CD14-positive monocyte (primary cell): Measurements from ENCODE around the gene ITFG2. TPM values are rescaled to one million over a fixed set of nuclear protein-coding genes. Genes with fewer than 3 reads are reported as not detected.
A peak's percentile ranks its signal among the peaks of the same experiment; 100 is the strongest.

Experiments
- DNase-seq, 3 donors: peaks; one replicate each; pipeline ENCODE4 v3.0.0-alpha.2; 2011 to 2022
- H2AFZ ChIP-seq: 2 replicates; pipeline ENCODE4 v1.6.0; 2012; ENCODE audit warnings: mild to moderate bottlenecking, low read depth, low read length, inconsistent platforms; ENCODE audit not compliant: insufficient read depth, poor library complexity, severe bottlenecking
- H3K27ac ChIP-seq, 2 donors: 1 replicate in 1 of 2; 2 replicates in 1 of 2; pipeline ENCODE4 v1.5.1; 2012 to 2013; ENCODE audit warnings: low read length in 2 of 2, control low read depth in 1 of 2, inconsistent platforms in 1 of 2, low read depth in 1 of 2, mild to moderate bottlenecking in 1 of 2
- H3K27me3 ChIP-seq, 2 donors: one replicate each; pipeline versions ENCODE4 v1.6.0 to v1.6.1; 2011 to 2013; ENCODE audit warnings: low read length in 2 of 2; ENCODE audit not compliant: control insufficient read depth in 2 of 2, insufficient read depth in 2 of 2
- H3K36me3 ChIP-seq, 2 donors: replicated peaks in 1 of 2; 1 replicate in 1 of 2; 2 replicates in 1 of 2; pipeline versions ENCODE4 v1.5.1 to v1.6.1; 2012 to 2013; ENCODE audit warnings: low read length in 2 of 2, control low read depth in 1 of 2, inconsistent platforms in 1 of 2, mild to moderate bottlenecking in 1 of 2; ENCODE audit not compliant: insufficient read depth in 2 of 2, control insufficient read depth in 1 of 2
- H3K4me1 ChIP-seq, 2 donors: 1 replicate in 1 of 2; 2 replicates in 1 of 2; pipeline versions ENCODE4 v1.5.1 to v1.6.1; 2012 to 2013; ENCODE audit warnings: low read length in 2 of 2, control low read depth in 1 of 2, inconsistent platforms in 1 of 2, mild to moderate bottlenecking in 1 of 2, moderate library complexity in 1 of 2; ENCODE audit not compliant: insufficient read depth in 2 of 2, control insufficient read depth in 1 of 2
- H3K4me2 ChIP-seq: replicated peaks from 2 replicates; pipeline ENCODE3; 2012; ENCODE audit warnings: low read length, moderate library complexity, mild to moderate bottlenecking; ENCODE audit not compliant: poor library complexity, severe bottlenecking; ENCODE audit errors: extremely low read depth
- H3K4me3 ChIP-seq, 3 experiments: fragments of 200-600 bp in 1 of 3; sonication (generic) in 1 of 3; replicated peaks in 1 of 3; 1 replicate in 2 of 3; 2 replicates in 1 of 3; pipeline ENCODE4 v1.5.1; 2011 to 2013; ENCODE audit warnings: low read length in 3 of 3, mild to moderate bottlenecking in 3 of 3, control low read depth in 2 of 3, low read depth in 2 of 3, inconsistent platforms in 1 of 3, moderate library complexity in 1 of 3
- H3K79me2 ChIP-seq: 2 replicates; pipeline ENCODE4 v1.6.0; 2012; ENCODE audit warnings: mild to moderate bottlenecking, control low read depth, inconsistent platforms, low read length, moderate library complexity; ENCODE audit not compliant: insufficient read depth
- H3K9ac ChIP-seq: 2 replicates; pipeline ENCODE4 v1.6.0; 2017; ENCODE audit warnings: low read length, mild to moderate bottlenecking; ENCODE audit not compliant: insufficient read depth, poor library complexity, severe bottlenecking
- H3K9me3 ChIP-seq, 2 donors: replicated peaks in 1 of 2; 1 replicate in 1 of 2; 2 replicates in 1 of 2; pipeline versions ENCODE4 v1.5.1 to v1.6.1; 2012 to 2013; ENCODE audit warnings: low read length in 2 of 2, control low read depth in 1 of 2; ENCODE audit not compliant: control insufficient read depth in 1 of 2, insufficient read depth in 1 of 2
- H4K20me1 ChIP-seq: 2 replicates; pipeline ENCODE4 v1.6.0; 2012; ENCODE audit warnings: mild to moderate bottlenecking, low read length, control low read depth, moderate library complexity; ENCODE audit not compliant: insufficient read depth
- H3K27ac Mint-ChIP-seq, 7 donors: one replicate each; pipeline ENCODE4 v1.8.0; 2020; ENCODE audit warnings: mild to moderate bottlenecking in 7 of 7, mixed read lengths in 7 of 7, moderate library complexity in 6 of 7, inconsistent platforms in 2 of 7
- H3K27me3 Mint-ChIP-seq, 3 donors: one replicate each; pipeline ENCODE4 v1.8.0; 2021 to 2022; ENCODE audit warnings: low read depth in 3 of 3, mild to moderate bottlenecking in 3 of 3, mixed read lengths in 3 of 3, moderate library complexity in 3 of 3, inconsistent platforms in 1 of 3
- H3K36me3 Mint-ChIP-seq, 2 donors: one replicate each; pipeline ENCODE4 v1.8.0; 2020; ENCODE audit warnings: mixed read lengths in 2 of 2, inconsistent platforms in 1 of 2, mild to moderate bottlenecking in 1 of 2
- H3K4me1 Mint-ChIP-seq: one replicate; pipeline ENCODE4 v1.8.0; 2020; ENCODE audit warnings: mild to moderate bottlenecking, mixed read lengths
- H3K4me3 Mint-ChIP-seq, 2 donors: one replicate each; pipeline ENCODE4 v1.8.0; 2020; ENCODE audit warnings: mild to moderate bottlenecking in 2 of 2, mixed read lengths in 2 of 2, moderate library complexity in 1 of 2
- H3K9me3 Mint-ChIP-seq, 7 donors: one replicate each; pipeline ENCODE4 v1.8.0; 2020 to 2022; ENCODE audit warnings: mixed read lengths in 7 of 7, mild to moderate bottlenecking in 6 of 7, moderate library complexity in 6 of 7, inconsistent platforms in 2 of 7
- WGBS: methylation state at CpG from one replicate; pipeline ENCODE4 v1.1.5; 2013; ENCODE audit warnings: missing lambda C conversion rate; ENCODE audit not compliant: insufficient coverage; 5-methylcytosine and 5-hydroxymethylcytosine counted together
- intact Hi-C, 2 donors: fragments of 100-400 bp; cut with micrococcal nuclease; formaldehyde crosslinking; loops; one replicate each; pipeline versions ENCODE4 v1.15.0 to v1.15.1; 2023
- polyA plus RNA-seq, 3 donors: library from polyadenylated mRNA; depleted of rRNA in 1 of 3; unstranded in 2 of 3; stranded (reverse) in 1 of 3; fragments of 300-500 nt in 2 of 3; fragments of >200 nt in 1 of 3; fragmentation: Illumina TruSeq in 2 of 3; gene quantifications; 1 replicate in 2 of 3; 2 replicates in 1 of 3; pipeline ENCODE4 v1.2.3, GENCODE V29; 2012 to 2021
- TF ChIP-seq, protein P1 (sequence below): fragments of 200-600 bp; IDR thresholded peaks from one replicate; pipeline ENCODE4 v1.8.0; 2022; ENCODE audit warnings: antibody characterized with exemption, mild to moderate bottlenecking

Gene ITFG2
- polyA plus RNA-seq, 3 donors = 19.1 to 51.2 (median 24.0) TPM

DNA sequence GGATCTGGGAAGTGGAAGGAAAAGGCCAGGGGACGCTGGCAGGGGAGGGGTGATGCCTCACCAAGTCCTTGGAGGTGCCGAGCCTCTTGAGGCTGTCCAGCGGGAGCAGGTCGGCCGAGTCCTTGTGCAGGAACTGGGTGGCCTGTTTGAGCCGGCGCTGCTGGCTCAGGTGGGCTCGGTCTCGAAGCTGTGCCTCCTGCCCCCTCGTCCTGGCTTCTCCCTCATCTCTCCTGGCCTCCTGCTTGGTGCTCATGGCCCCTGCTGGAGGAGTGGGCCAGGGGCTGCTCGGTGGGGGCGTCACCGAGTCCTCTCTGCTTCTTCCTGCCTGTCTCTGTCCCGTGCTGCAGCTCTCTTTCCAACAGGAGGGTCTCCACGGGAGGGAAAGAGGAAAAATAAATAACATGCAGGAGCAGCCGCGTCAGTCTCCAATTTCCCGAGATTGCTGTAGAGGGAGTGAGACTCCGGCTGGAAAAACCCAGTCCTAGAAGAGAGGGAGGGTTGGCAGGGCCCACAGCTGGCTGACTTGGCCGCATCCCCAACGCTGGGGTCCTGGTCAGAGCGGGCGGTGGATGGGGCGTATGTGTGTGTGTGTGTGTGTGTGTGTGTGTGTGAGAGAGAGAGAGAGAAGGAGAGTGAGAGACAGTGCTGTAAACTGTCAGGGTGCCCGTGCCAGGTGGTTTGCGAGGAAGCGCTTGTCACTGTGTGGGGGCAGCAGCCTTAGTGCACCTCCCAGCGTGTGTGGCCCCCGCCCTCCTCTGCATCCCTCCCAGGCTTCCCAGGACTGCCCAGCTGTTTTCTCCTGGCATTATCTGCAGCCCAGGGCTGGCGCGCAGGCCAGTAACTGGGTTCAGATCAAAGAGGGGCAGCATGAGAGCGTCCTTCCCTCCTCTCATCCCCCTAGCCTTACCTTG lies 22.4 kb downstream of the ITFG2 start, which contains the start of gene NRIP2:
NRIP2 (minus strand) TSS at position 455 of the 911 bp plus-strand sequence; CDS start at position 403, 52 bp downstream.
- H3K36me3 ChIP-seq = peaks cover 2 to 39% of the 10 kb centered on the region in 2 donors
- 53% methylated on average over 25 of the region's 32 CpGs for WGBS
- H3K79me2 ChIP-seq = no peaks in the 10 kb centered on the region
- intact Hi-C loops = no loop called here
- Mint-ChIP-seq H3K27ac (peak within 1 kb of the TSS in 2 of 7 donors; percentile 5), H3K4me3 (peak within 1 kb of the TSS in 1 of 2 donors; percentile 63), H3K9me3 (peaks cover 0 to 2% (median 0%) of the 10 kb centered on the region in 7 donors), H3K36me3 (peaks cover 36 to 47% of the 10 kb centered on the region in 2 donors), H3K4me1 (peaks cover 17% of the 10 kb centered on the region), H3K27me3 (peaks cover 1 to 9% (median 4%) of the 10 kb centered on the region in 3 donors)
- H4K20me1 ChIP-seq = no peaks in the 10 kb centered on the region
- H3K9ac ChIP-seq = no peak within 1 kb of the TSS
- no peaks in the 10 kb centered on the region for H3K4me1 ChIP-seq
- H3K9me3 ChIP-seq = no peaks in the 10 kb centered on the region
- TF ChIP-seq, protein P1, sequence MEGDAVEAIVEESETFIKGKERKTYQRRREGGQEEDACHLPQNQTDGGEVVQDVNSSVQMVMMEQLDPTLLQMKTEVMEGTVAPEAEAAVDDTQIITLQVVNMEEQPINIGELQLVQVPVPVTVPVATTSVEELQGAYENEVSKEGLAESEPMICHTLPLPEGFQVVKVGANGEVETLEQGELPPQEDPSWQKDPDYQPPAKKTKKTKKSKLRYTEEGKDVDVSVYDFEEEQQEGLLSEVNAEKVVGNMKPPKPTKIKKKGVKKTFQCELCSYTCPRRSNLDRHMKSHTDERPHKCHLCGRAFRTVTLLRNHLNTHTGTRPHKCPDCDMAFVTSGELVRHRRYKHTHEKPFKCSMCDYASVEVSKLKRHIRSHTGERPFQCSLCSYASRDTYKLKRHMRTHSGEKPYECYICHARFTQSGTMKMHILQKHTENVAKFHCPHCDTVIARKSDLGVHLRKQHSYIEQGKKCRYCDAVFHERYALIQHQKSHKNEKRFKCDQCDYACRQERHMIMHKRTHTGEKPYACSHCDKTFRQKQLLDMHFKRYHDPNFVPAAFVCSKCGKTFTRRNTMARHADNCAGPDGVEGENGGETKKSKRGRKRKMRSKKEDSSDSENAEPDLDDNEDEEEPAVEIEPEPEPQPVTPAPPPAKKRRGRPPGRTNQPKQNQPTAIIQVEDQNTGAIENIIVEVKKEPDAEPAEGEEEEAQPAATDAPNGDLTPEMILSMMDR = no peak
- no peak within 1 kb of the TSS for H2AFZ ChIP-seq
- DNase-seq = no peak
- peaks cover 0 to 4% of the 10 kb centered on the region in 2 donors for H3K27me3 ChIP-seq
- H3K27ac ChIP-seq = no peak within 1 kb of the TSS
- no peak within 1 kb of the TSS for H3K4me2 ChIP-seq
- no peak within 1 kb of the TSS for H3K4me3 ChIP-seq

DNA sequence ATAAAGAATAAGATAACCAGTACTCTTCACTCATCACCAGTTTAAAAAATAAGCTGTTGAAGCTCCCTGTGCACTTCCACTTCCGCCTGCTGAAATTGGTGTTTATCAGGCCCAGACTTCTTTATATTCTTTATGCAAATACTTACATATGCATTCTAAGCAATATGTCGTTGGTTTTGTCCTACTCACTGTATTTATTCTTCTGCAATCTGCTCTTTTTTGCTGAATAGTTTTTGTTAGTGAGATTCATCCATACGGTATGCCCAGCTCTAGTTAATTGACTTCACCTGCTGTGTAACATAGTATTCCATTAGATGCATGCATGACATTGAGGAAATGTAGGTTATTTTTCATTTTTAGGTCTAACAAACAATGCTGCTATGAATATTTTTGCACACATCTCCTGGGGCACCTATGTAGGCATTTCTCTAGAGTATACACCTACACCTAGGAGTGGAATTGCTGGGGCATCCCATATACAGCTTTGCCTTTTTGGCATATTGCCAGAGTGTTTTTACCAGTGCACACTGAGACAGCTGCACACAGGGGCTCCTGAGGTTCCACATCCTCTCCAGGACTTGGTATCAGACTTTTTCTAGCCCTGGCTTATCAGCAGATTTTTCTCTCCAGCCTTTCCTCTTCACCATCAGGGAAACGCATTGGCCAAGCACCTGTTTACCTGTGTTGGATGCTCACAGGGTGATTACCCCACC lies 23.4 kb downstream of the ITFG2 start:
- H3K4me3 Mint-ChIP-seq = no peak overlapping the region
- Histone ChIP-seq H4K20me1 (no peaks in the 10 kb centered on the region), H3K27ac (no peak overlapping the region), H3K4me3 (no peak overlapping the region), H3K9me3 (no peaks in the 10 kb centered on the region), H2AFZ (no peak overlapping the region), H3K4me1 (no peaks in the 10 kb centered on the region), H3K27me3 (peaks cover 0 to 4% of the 10 kb centered on the region in 2 donors), H3K79me2 (no peaks in the 10 kb centered on the region), H3K4me2 (no peak overlapping the region), H3K36me3 (peaks cover 2 to 29% of the 10 kb centered on the region in 2 donors), H3K9ac (no peak overlapping the region)
- H3K27ac Mint-ChIP-seq = peak overlapping the region in 2 of 7 donors; percentile 39 to 41
- H3K9me3 Mint-ChIP-seq = peaks cover 0 to 2% (median 0%) of the 10 kb centered on the region in 7 donors
- peaks cover 1 to 9% (median 4%) of the 10 kb centered on the region in 3 donors for H3K27me3 Mint-ChIP-seq
- intact Hi-C loops = no loop called here
- peaks cover 18% of the 10 kb centered on the region for H3K4me1 Mint-ChIP-seq
- TF ChIP-seq, protein P1 = no peak
- DNase-seq = no peak
- 57% methylated on average over 1 of the region's 4 CpGs for WGBS
- H3K36me3 Mint-ChIP-seq = peaks cover 32 to 43% of the 10 kb centered on the region in 2 donors
